Omental fat pad (tissue), 4 donors: ENCODE data around the gene PEMT. TPM values are rescaled to one million over a fixed set of nuclear protein-coding genes. Genes with fewer than 3 reads are reported as not detected.

ENCODE experiments used
- ATAC-seq: fragments of 150-250 bp; one replicate; pipeline ENCODE4 v1.9.1; 2016; ENCODE audit warnings: mild to moderate bottlenecking, moderate library complexity; ENCODE audit not compliant: low FRiP score
- DNase-seq: peaks from one replicate; pipeline ENCODE4 v3.0.0-alpha.2; 2019; ENCODE audit warnings: low spot score
- total RNA-seq, 4 donors: library from RNA; depleted of rRNA; stranded (reverse); fragments of >200 nt; gene quantifications; one replicate each; pipeline ENCODE4 v1.1.0, GENCODE V29; 2016
- TF ChIP-seq, protein P1 (sequence below), 3 donors: fragments of 450-650 bp; IDR thresholded peaks; one replicate each; pipeline ENCODE4 v1.5.1; 2016 to 2017; ENCODE audit warnings: antibody characterized with exemption in 3 of 3, mild to moderate bottlenecking in 3 of 3, moderate library complexity in 2 of 3

PEMT gene
- total RNA-seq, 4 donors from 2014 or later, result 32.2 to 181 (median 57.1) TPM

DNA sequence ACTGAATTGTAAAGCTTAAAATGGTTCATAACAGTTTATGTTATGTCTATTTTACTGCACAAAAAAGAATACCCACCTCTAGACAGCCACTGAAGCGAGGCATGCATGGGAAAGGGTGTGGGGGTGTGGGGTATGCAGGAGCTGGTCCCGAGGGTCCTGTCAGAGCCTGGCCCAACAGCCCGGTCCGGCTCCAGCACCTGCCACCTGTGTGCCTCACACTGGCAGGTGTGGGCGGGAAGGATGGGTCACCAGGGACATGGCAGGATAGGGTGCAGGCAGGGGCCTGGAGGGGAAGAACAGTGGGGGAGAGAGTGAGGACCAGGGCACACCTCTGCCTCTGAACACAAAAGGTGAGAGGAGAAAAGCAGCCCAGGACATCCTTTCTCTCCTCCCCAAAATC lies 72.6 kb downstream of the PEMT start:
- no peak for DNase-seq
- ATAC-seq, result no peak
- TF ChIP-seq, protein P1, sequence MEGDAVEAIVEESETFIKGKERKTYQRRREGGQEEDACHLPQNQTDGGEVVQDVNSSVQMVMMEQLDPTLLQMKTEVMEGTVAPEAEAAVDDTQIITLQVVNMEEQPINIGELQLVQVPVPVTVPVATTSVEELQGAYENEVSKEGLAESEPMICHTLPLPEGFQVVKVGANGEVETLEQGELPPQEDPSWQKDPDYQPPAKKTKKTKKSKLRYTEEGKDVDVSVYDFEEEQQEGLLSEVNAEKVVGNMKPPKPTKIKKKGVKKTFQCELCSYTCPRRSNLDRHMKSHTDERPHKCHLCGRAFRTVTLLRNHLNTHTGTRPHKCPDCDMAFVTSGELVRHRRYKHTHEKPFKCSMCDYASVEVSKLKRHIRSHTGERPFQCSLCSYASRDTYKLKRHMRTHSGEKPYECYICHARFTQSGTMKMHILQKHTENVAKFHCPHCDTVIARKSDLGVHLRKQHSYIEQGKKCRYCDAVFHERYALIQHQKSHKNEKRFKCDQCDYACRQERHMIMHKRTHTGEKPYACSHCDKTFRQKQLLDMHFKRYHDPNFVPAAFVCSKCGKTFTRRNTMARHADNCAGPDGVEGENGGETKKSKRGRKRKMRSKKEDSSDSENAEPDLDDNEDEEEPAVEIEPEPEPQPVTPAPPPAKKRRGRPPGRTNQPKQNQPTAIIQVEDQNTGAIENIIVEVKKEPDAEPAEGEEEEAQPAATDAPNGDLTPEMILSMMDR (IDR thresholded peaks at IDR 0.05), result no peak

DNA sequence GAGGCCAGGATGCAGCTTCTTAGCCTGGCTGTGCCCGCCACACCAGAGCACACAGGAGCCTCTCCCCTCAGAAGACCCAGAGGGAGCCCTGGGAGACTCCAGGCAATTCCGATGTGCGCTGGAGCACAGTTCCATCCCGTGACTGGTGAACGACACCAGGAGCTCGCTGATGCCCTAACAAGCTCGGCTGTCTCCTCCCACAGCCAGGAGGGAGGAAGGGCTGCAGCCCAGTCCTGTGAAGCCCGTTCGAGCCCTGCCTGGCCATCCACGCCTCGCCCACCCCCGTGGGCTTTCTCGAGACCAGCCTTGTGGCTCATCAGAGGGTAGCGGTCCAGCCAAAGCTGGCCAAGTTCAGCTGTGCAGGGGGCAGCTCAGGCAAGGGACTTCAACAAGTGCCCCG lies 73.5 kb downstream of the PEMT start:
- no peak for ATAC-seq
- TF ChIP-seq, protein P1 (IDR thresholded peaks at IDR 0.05), result no peak
- no peak for DNase-seq

DNA sequence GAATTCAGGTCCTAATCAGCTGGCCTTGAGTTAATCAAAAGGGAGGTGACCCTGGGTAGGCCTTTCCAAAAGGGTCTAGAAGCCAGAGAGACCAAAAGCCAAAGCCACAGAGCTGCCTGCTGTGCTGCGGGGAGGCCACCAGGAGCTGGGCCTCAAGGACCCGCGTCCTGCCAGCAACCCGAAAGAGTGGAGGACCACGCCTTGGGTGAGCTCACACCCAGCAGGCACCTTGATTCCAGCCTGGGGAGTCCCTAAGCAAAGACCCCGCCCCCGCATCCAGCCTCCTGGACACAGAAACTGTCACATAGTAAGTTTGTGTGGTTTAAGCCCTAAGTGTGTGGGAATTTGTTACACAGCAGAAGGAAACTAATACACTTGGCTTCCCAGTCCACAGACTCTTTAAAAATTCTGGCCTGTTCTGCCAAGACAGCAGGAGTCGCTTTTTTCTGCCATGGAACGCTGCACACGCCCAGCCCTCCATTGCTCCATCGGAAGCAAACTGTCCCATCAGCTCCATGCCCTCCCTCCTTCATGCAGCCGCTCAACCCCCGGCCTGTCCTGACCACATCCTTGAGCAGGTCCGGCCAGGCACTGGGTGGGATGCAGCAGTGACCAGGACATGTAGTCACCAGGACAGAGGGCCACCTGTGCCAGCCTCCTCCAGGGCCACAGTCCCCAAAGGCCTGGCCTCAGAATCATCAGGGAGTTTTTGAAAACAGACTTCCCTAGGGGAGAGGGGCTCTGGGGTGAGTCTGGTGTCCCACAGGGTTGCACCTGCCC lies 74.4 kb downstream of the PEMT start:
- TF ChIP-seq, protein P1 (IDR thresholded peaks at IDR 0.05), result no peak
- DNase-seq, result no peak
- ATAC-seq, result no peak

DNA sequence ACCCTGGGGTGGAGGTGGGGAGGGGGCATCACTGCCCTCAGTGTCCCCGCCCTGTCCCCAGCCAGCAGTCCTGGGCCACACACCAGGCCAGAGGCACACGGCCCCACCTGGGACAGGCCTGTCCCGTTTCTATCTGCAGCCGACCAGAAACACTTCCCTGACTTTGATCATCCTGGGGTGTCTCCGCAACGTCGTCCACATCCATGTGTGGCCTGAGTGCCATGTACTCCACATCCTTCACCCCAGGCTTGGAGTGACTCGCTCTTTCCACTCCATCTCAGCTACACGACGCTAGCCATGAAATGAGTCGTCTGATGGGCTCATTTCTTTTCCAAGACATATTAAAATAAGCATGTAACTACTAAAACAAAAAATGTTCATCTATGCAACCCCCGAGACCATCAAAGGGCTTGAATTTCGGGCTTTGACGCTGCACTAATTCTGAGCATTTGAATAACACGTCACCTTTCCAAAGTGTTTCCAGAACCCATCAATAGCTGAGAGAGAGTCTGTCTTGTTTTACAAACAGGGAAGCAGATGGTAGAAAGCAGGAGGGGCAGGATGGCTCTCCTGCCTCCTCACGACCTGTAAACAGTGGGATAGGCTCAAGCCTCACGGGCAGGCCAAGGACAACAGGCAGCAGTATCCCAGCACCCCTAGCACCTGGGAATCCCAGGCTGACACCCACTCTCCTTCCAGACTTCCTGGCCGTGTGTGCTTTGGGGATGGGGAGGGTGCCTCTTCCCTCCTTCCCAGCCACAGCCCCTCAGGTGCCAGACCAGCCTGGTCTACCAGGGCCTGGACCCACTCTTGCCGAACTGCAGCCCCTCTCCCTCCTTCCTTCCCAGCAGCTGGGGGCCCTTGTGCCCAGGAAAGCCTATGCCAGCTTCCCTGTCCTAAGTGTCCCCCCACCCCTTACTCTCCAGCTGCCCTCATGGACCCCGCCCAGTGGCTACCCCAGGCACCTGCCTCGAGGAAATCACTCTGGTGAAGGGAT lies 75.3 kb downstream of the PEMT start:
- TF ChIP-seq, protein P1 (IDR thresholded peaks at IDR 0.05), result no peak
- ATAC-seq, result no peak
- no peak for DNase-seq

DNA sequence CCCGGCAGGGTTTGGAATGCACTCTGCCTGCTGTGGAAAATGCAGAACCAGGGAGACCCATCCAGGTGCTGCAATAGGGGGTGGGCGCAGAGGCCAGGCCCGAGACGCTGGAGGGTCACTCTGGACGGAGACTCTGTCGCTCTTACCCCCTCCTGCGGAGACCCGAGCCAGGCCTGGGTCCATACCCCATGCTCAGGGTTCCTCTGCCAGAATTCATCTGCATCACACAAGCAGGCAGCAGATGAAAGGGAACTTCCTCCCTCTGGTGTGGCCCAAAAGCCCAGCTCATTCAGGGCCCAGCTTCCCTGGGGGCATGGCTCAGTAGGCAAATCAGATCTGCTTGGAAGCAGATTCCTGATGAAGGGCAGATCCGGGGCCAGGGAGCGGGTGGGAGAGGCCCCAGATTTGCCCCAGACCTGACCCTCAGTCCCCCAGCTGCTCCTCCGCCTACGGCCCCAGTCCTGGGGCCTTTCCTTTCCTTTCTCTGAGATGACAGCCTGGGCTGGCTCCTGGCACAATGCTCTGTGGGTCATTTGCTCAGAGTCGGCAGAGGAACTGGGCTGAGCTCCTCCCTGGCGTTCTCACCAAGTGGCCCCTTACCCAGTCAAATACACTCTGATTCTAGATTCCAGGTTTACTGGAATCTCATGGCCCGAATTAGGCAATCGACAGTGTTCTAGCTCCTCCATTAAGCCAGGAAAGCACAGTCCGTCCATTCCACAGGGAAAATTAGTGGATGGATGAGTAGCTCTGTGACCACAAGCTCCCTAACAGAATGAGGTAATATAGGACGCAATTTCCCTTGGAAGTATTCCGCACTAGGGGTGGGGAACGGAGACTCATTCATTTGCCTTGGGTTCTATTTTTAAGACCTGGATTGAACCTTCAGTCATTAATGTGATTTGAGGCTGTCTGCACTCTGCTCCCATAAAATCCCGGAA lies 76.2 kb downstream of the PEMT start:
- DNase-seq (no peak), ATAC-seq (peak; percentile 43)
- TF ChIP-seq, protein P1 (IDR thresholded peaks at IDR 0.05), result no peak

DNA sequence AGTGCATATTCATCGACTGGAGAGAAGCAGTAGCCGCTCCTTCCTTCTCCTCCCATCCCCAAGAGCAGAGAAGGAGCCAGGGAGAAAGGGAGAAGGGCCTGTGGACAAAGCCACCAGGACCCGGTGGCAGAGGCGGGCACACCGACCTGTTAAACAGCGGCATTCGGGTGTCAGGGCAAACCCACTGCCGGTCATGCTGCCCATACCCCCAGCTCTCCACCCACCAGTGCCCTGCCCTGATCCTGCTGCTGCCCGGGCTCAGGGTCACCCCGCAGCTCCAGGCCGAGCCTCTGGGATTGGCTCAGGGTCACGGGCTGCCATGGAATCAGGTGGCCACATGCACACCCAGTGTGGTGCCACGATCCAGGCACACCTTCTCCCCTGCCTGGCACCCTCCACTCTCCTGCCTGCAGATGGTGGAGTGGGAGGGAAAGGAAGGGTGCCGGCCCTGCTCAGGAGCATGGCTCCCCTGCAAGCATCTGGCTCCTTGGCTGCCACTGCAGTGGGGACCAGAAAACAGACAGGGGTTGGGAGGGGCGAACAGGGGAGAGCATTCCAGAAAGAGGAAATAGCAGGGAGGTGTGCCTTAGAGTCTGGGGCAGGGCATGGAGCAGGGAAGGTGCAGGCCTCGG lies 77.0 kb downstream of the PEMT start:
- TF ChIP-seq, protein P1 (IDR thresholded peaks at IDR 0.05), result no peak
- ATAC-seq, result no peak
- no peak for DNase-seq
